ENCODE data around the gene GRID1.

GRID1 gene

DNA sequence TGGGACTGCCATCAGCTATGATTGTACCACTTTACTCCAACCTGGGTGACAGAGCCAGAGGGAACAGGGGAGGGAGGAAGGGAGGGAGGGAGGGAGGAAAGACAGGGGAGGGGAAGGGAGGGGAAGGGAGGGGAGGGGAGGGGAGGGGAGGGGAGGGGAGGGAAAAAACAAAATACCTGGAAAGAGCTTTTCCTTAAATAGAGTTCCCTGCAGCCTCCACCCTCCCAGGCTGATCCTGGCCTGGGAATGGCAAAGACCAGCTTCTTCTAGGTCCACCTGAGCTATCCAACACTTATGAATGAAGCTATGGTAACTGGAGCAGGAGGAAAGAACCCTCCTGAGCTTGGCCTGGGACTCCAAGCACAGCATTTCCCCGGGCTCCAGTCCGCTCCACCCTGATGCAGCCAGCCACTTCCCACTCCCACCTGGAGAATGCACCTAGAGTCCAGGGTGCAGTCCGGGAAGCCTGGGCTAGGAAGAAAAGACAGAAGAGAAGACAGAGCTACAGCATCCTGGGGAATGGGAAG lies 66.1 kb downstream of the GRID1 start:
- no peaks in the 10 kb centered on the region for H3K36me3 ChIP-seq
- no peaks in the 10 kb centered on the region for H3K4me1 ChIP-seq (ENCODE audit: control insufficient read depth in 1 of 2, insufficient read depth in 1 of 2, low read depth in 1 of 2, low read length in 1 of 2)
- TF ChIP-seq, protein P1, sequence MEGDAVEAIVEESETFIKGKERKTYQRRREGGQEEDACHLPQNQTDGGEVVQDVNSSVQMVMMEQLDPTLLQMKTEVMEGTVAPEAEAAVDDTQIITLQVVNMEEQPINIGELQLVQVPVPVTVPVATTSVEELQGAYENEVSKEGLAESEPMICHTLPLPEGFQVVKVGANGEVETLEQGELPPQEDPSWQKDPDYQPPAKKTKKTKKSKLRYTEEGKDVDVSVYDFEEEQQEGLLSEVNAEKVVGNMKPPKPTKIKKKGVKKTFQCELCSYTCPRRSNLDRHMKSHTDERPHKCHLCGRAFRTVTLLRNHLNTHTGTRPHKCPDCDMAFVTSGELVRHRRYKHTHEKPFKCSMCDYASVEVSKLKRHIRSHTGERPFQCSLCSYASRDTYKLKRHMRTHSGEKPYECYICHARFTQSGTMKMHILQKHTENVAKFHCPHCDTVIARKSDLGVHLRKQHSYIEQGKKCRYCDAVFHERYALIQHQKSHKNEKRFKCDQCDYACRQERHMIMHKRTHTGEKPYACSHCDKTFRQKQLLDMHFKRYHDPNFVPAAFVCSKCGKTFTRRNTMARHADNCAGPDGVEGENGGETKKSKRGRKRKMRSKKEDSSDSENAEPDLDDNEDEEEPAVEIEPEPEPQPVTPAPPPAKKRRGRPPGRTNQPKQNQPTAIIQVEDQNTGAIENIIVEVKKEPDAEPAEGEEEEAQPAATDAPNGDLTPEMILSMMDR (IDR thresholded peaks at IDR 0.05), result no peak
- H3K4me3 ChIP-seq (ENCODE audit: low read depth in 1 of 2, low read length in 1 of 2), result no peak overlapping the region
- H3K27me3 ChIP-seq, result no peaks in the 10 kb centered on the region
- H3K27ac ChIP-seq, result no peak overlapping the region
- H3K9me3 ChIP-seq, result no peaks in the 10 kb centered on the region

DNA sequence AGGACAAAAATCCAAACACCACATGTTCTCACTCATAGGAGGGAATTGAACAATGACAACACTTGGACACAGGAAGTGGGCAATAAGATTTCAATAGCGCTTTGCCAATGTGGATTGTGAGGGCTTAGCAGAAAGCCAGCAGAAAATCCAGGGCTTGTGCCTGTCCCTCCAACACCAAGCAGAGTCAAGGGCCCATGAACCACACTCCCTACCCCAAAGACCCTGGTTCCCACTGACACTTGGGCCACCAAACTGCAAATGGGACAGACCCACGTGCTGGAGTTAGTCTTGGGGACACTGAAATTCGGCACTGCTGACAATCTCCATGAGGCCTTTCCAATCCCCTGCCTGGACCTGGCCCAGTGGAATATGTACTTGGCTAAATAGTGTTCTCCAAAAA lies 67.0 kb downstream of the GRID1 start:
- Histone ChIP-seq H3K4me3 (ENCODE audit: low read depth in 1 of 2, low read length in 1 of 2) (no peak overlapping the region), H3K27me3 (no peaks in the 10 kb centered on the region), H3K4me1 (ENCODE audit: control insufficient read depth in 1 of 2, insufficient read depth in 1 of 2, low read depth in 1 of 2, low read length in 1 of 2) (no peaks in the 10 kb centered on the region), H3K27ac (no peak overlapping the region), H3K9me3 (no peaks in the 10 kb centered on the region), H3K36me3 (no peaks in the 10 kb centered on the region)
- TF ChIP-seq, protein P1 (IDR thresholded peaks at IDR 0.05), result no peak

DNA sequence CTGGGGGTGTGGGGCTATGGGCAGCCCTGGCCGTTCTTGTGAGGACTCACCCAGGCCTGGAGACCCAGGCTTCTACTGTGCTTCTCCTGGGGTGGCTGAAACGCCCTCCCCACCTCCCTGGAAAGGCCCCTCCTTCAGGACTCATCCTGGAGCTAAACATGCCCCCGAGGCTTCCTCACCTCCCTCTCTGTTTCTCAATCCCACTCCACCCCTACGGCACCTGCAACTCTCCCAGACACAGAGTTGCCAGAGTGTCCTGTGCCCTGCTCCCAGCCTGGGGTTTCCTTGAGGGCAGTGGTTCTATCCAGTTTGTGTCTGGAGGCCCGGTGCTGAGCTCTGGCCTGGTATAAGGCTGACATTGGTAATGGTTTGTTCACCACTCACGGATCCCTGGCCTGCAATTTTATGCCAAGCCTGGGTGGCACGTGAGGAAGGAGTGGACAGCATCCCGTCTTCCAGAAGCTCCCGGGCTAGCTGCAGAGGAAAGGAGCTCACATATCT lies 68.0 kb downstream of the GRID1 start:
- Histone ChIP-seq H3K4me3 (ENCODE audit: low read depth in 1 of 2, low read length in 1 of 2) (no peak overlapping the region), H3K36me3 (no peaks in the 10 kb centered on the region), H3K27ac (no peak overlapping the region), H3K9me3 (no peaks in the 10 kb centered on the region), H3K27me3 (no peaks in the 10 kb centered on the region), H3K4me1 (ENCODE audit: control insufficient read depth in 1 of 2, insufficient read depth in 1 of 2, low read depth in 1 of 2, low read length in 1 of 2) (no peaks in the 10 kb centered on the region)
- TF ChIP-seq, protein P1 (IDR thresholded peaks at IDR 0.05), result no peak

DNA sequence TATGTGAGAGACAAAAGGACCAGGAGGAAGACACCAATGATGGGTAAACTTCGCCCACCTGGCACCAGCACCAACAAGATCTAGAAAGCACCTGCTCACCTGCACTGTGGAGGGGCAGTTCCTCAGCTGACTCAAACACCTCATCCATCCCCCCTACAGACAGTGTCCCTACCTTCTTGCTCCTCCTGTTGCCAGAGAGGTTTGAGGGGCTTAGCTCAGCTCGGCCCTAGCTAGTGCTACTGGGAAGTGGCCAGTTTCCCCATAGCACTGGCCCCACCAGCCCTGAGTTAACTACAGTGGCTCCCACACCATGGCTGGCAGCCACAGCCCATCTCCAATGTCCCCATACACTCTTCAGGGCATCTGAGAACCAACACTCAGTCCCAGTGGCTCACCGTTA lies 70.8 kb downstream of the GRID1 start:
- TF ChIP-seq, protein P1 (IDR thresholded peaks at IDR 0.05), result no peak
- H3K27me3 ChIP-seq, result no peaks in the 10 kb centered on the region
- no peaks in the 10 kb centered on the region for H3K4me1 ChIP-seq (ENCODE audit: control insufficient read depth in 1 of 2, insufficient read depth in 1 of 2, low read depth in 1 of 2, low read length in 1 of 2)
- H3K27ac ChIP-seq, result no peak overlapping the region
- H3K4me3 ChIP-seq (ENCODE audit: low read depth in 1 of 2, low read length in 1 of 2), result no peak overlapping the region
- H3K9me3 ChIP-seq, result no peaks in the 10 kb centered on the region
- no peaks in the 10 kb centered on the region for H3K36me3 ChIP-seq

DNA sequence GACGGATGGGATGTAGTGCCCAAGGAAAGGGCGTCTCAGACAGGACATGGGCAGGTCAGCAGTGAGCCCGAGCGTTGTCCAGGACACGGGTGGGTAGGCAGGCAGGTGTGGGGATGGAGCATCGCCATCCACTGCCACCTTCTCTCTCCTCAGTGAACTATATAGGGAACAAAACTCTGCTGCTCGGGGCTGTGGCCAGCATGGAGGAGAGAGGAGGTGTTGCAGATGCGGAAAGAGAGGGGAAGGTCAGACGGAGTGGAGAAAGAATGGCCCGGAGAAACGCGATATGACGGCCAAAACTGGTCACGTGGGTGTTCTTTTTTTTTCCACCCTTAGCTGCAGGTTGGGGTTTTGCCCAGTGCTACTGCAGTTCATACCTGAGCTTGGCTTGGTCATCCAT lies 71.2 kb downstream of the GRID1 start:
- TF ChIP-seq, protein P1 (IDR thresholded peaks at IDR 0.05), result no peak
- no peaks in the 10 kb centered on the region for H3K27me3 ChIP-seq

More for the DNA sequence above, 71.2 kb downstream of the GRID1 start:
- H3K4me1 ChIP-seq (ENCODE audit: control insufficient read depth in 1 of 2, insufficient read depth in 1 of 2, low read depth in 1 of 2, low read length in 1 of 2), result no peaks in the 10 kb centered on the region
- H3K36me3 ChIP-seq, result no peaks in the 10 kb centered on the region
- no peak overlapping the region for H3K27ac ChIP-seq
- H3K4me3 ChIP-seq (ENCODE audit: low read depth in 1 of 2, low read length in 1 of 2), result no peak overlapping the region
- no peaks in the 10 kb centered on the region for H3K9me3 ChIP-seq
